ENCODE results near the gene APLP2. TPM values are rescaled to one million over a fixed set of nuclear protein-coding genes. Genes with fewer than 3 reads are reported as not detected.

APLP2 gene
- total RNA-seq, 2 donors from 2014 or later = 493 to 557 TPM

DNA sequence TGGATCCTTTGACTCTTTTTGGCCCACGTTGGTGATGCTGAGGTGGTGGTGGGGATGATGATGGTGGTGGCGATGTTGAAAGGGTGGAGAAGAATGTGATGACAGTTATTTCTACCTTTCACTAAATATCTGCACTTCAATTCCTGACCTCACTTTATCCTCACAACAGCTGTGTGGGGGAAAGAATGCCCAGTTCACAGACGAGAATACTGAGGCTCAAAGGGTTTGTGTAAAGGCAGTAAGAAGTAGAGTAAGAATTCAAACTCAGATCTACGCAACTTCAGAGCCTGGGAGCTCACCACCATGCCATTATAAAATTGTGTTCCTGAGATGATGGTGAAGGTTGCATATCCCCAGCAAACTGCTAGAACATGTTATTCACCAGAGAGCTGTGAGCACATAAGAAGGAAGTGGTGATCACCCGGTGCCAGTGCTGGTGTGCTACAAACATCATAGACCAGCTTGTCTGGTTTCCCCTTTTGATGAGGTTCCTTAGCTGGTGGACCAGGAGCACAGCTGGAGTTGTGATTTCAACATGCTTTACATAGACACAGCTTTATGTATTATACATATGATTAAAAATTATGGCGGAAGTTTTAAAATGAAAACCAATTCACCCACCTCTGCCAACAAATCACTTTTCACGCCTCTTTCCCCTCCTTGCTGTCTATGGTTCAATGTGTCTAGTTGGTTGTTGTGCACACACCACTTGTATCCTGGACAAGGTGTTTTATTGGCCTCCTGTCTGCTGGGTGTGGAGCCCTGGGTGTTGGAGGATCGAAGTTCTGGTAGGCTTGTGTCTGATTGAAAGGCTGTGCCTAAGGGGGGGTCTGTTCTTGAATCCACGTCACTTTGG is 96.1 kb downstream of the APLP2 start:
- Histone ChIP-seq H3K36me3 (no peaks in the 10 kb centered on the region), H3K27me3 (replicated peaks; ENCODE audit: insufficient read depth) (no peaks in the 10 kb centered on the region), H3K9me3 (no peaks in the 10 kb centered on the region), H3K27ac (no peak overlapping the region), H3K4me1 (ENCODE audit: control insufficient read depth in 1 of 2, low read depth in 2 of 2) (no peaks in the 10 kb centered on the region), H3K4me3 (no peak overlapping the region)
- no peak for ATAC-seq (ENCODE audit: insufficient number of reproducible peaks, low FRiP score, low read depth)
- TF ChIP-seq, protein P1, sequence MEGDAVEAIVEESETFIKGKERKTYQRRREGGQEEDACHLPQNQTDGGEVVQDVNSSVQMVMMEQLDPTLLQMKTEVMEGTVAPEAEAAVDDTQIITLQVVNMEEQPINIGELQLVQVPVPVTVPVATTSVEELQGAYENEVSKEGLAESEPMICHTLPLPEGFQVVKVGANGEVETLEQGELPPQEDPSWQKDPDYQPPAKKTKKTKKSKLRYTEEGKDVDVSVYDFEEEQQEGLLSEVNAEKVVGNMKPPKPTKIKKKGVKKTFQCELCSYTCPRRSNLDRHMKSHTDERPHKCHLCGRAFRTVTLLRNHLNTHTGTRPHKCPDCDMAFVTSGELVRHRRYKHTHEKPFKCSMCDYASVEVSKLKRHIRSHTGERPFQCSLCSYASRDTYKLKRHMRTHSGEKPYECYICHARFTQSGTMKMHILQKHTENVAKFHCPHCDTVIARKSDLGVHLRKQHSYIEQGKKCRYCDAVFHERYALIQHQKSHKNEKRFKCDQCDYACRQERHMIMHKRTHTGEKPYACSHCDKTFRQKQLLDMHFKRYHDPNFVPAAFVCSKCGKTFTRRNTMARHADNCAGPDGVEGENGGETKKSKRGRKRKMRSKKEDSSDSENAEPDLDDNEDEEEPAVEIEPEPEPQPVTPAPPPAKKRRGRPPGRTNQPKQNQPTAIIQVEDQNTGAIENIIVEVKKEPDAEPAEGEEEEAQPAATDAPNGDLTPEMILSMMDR (IDR thresholded peaks at IDR 0.05) = no peak
- no peak for DNase-seq (ENCODE audit: low spot score)

DNA sequence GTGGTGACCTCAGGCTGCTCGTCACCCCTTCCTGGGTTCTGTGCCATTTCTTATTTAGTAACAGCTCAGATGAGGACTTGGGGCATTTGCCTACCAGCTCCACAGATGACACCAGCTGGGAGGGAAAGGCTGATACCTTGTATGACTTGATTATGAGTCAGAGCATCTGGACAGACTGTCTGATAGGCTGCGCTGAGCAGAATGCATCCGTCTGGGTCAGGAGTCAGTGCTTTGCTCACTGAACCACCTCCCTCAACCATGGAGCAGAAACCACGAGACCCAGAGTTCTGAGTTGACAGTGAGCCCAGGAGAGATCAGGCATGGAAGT is 96.7 kb downstream of the APLP2 start:
- ATAC-seq (ENCODE audit: insufficient number of reproducible peaks, low FRiP score, low read depth) = no peak
- TF ChIP-seq, protein P1 (IDR thresholded peaks at IDR 0.05) = no peak
- Histone ChIP-seq H3K9me3 (no peaks in the 10 kb centered on the region), H3K36me3 (no peaks in the 10 kb centered on the region), H3K4me1 (ENCODE audit: control insufficient read depth in 1 of 2, low read depth in 2 of 2) (no peaks in the 10 kb centered on the region), H3K27me3 (replicated peaks; ENCODE audit: insufficient read depth) (no peaks in the 10 kb centered on the region), H3K4me3 (no peak overlapping the region), H3K27ac (no peak overlapping the region)
- DNase-seq (ENCODE audit: low spot score) = no peak

DNA sequence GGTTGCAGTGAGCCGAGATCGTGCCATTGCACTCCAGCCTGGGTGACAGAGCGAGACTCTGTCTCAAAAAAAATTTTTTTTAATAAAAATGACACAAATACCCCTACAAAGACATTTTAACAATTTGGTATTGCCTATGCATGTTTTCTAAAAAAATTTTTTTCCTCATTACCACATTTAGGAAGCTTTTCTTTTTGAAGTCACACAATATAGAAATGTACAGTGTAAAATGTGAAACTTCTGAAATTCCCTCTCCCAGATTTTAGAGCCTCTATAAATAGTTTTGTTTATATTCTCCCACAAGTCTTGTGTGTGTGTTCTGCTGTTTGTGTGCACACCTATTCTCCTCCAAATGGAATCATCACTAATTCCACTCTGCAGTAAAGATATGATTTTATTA is 97.5 kb downstream of the APLP2 start:
- no peak for DNase-seq (ENCODE audit: low spot score)
- Histone ChIP-seq H3K36me3 (no peaks in the 10 kb centered on the region), H3K4me1 (ENCODE audit: control insufficient read depth in 1 of 2, low read depth in 2 of 2) (no peaks in the 10 kb centered on the region), H3K27me3 (replicated peaks; ENCODE audit: insufficient read depth) (no peaks in the 10 kb centered on the region), H3K9me3 (no peaks in the 10 kb centered on the region), H3K27ac (no peak overlapping the region), H3K4me3 (no peak overlapping the region)
- TF ChIP-seq, protein P1 (IDR thresholded peaks at IDR 0.05) = no peak
- ATAC-seq (ENCODE audit: insufficient number of reproducible peaks, low FRiP score, low read depth) = no peak

DNA sequence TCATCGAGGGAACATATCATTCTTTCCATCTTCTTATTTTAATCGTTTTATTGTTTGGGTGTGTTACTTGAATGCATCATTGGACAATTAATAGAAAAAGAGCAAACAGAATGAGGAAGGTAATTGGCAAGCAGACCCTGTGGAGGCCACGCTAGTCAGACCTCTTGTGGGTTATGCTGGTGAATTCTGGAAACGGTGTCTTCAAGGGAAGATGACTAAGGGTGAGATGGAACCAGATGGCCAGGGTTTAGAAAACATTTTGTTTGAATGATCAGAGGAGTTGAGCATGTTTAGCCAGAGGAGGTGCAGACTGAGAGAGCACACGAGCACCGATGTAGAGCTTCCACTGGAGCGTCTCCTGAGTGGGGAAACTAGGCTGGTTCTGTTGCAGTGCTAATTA is 98.4 kb downstream of the APLP2 start:
- H3K27me3 ChIP-seq (replicated peaks; ENCODE audit: insufficient read depth) = no peaks in the 10 kb centered on the region
- TF ChIP-seq, protein P1 (IDR thresholded peaks at IDR 0.05) = no peak
- no peaks in the 10 kb centered on the region for H3K9me3 ChIP-seq
- H3K27ac ChIP-seq = no peak overlapping the region
- H3K36me3 ChIP-seq = no peaks in the 10 kb centered on the region
- H3K4me1 ChIP-seq (ENCODE audit: control insufficient read depth in 1 of 2, low read depth in 2 of 2) = no peaks in the 10 kb centered on the region
- no peak for ATAC-seq (ENCODE audit: insufficient number of reproducible peaks, low FRiP score, low read depth)
- DNase-seq (ENCODE audit: low spot score) = no peak
- no peak overlapping the region for H3K4me3 ChIP-seq

DNA sequence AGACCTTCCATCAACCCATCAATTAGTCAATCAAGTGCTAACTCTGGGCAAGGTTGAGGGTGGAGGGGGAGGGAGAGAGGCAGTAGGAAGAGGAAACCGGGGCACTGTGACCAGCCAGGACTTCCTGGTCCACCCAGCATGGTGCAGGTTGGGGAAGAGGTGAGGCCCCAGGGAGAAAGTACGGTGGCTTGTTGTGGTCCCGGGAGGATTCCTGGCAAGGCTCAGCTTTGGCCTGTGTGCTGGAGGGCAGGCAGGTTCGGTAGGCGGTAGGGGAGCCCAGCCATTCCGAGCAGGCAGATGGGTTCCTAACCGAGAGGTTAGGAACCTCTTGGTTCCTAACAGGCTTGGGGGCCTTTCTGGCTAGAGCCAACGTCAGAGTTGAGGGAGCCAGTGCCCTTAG is 100.7 kb downstream of the APLP2 start:
- TF ChIP-seq, protein P1 (IDR thresholded peaks at IDR 0.05) = no peak
- Histone ChIP-seq H3K4me1 (ENCODE audit: control insufficient read depth in 1 of 2, low read depth in 2 of 2) (no peaks in the 10 kb centered on the region), H3K27me3 (replicated peaks; ENCODE audit: insufficient read depth) (no peaks in the 10 kb centered on the region), H3K4me3 (no peak overlapping the region), H3K36me3 (no peaks in the 10 kb centered on the region), H3K27ac (no peak overlapping the region), H3K9me3 (peaks cover 5% of the 10 kb centered on the region)
- DNase-seq (ENCODE audit: low spot score) (no peak), ATAC-seq (ENCODE audit: insufficient number of reproducible peaks, low FRiP score, low read depth) (no peak)

Measured in thoracic aorta (tissue), 2 donors.